ENCODE results near the gene SAMD5. TPM values are rescaled to one million over a fixed set of nuclear protein-coding genes. Genes with fewer than 3 reads are reported as not detected.

Gene SAMD5
- total RNA-seq, 1 donor from 2014 or later: 12.0 TPM

DNA sequence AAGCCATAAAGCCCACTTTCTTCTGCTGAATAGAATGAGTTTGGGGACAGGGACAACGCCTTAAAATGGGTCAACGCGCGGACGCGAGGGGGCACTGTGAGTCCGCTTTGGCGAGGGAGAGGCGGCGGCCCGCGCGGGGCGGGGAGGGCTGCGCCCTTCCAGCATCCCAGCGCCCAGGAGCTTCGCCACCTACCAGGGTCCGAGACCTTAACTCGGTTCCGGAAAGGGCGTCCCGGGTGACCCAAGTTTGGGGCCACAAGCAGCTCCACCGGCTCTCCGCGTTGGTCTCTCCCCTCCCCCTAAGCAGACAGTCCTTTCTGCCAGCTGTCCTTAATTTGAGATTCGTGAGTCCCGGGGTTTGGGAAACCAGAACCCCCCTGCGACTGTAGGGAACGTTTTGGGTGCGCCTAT lies 1.8 kb upstream of the SAMD5 start:
- Mint-ChIP-seq H3K4me3 (peak overlapping the region; percentile 80), H3K27ac (no peak overlapping the region)
- DNase-seq (ENCODE audit: low spot score in 2 of 2, unreplicated experiment in 2 of 2): peak; percentile 58 to 84

DNA sequence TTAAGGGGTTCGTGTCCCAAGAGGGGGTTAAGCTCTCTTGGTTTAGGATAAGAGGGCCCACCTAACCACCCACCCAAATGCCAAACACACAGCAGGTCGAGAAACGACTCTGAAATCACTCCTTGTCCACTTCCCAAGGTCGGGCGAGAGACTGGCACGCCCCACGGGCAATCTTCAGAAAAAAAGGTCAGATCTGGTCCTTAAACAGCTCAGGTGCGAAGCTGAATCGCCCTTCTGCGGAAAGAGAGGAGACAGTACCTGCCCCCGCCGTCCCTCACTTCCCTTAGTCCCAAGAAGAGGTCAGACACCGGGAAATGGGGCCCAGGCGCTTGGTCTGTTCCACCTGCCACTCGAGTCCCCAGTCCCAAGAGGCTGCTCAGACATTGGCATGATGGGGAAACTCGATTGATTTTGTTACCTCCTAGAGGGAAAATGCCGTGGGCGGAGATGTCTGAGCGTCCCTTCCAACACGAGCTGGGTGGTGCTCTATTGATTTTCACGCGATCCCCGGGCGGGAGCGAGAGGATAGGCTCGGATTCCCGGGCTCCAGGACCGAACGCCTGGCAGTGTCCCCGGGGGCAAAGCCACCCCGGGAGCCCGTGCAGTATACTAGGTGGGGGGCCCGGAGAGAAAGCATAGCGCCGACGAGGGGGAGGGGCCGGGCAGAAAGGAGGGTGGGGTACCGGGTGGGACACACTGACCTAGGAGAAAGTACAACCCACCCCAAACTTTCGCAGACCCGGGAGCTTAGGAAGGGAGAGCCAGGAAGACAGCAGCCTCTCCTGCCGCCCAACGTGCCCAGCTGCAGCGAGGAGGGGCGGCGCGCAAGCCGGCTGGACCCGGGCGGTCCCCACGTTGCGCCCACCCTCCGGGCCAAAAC lies 1.1 kb upstream of the SAMD5 start:
- TF ChIP-seq, protein P1, sequence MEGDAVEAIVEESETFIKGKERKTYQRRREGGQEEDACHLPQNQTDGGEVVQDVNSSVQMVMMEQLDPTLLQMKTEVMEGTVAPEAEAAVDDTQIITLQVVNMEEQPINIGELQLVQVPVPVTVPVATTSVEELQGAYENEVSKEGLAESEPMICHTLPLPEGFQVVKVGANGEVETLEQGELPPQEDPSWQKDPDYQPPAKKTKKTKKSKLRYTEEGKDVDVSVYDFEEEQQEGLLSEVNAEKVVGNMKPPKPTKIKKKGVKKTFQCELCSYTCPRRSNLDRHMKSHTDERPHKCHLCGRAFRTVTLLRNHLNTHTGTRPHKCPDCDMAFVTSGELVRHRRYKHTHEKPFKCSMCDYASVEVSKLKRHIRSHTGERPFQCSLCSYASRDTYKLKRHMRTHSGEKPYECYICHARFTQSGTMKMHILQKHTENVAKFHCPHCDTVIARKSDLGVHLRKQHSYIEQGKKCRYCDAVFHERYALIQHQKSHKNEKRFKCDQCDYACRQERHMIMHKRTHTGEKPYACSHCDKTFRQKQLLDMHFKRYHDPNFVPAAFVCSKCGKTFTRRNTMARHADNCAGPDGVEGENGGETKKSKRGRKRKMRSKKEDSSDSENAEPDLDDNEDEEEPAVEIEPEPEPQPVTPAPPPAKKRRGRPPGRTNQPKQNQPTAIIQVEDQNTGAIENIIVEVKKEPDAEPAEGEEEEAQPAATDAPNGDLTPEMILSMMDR (IDR thresholded peaks at IDR 0.05; ENCODE audit: unreplicated experiment): no peak
- Mint-ChIP-seq H3K27ac (no peak overlapping the region), H3K27me3 (ENCODE audit: low read depth) (peaks cover 17% of the 10 kb centered on the region), H3K9me3 (no peaks in the 10 kb centered on the region), H3K4me3 (peak overlapping the region; percentile 80), H3K4me1 (peaks cover 23% of the 10 kb centered on the region), H3K36me3 (no peaks in the 10 kb centered on the region)
- peak in 1 of 2 experiments; percentile 50 for DNase-seq (ENCODE audit: low spot score in 2 of 2, unreplicated experiment in 2 of 2)

More for the DNA sequence above, 1.8 kb upstream of the SAMD5 start:
- Mint-ChIP-seq H3K9me3 (no peaks in the 10 kb centered on the region), H3K27me3 (ENCODE audit: low read depth) (peaks cover 21% of the 10 kb centered on the region), H3K4me1 (peaks cover 23% of the 10 kb centered on the region), H3K36me3 (no peaks in the 10 kb centered on the region)
- TF ChIP-seq, protein P1 (IDR thresholded peaks at IDR 0.05; ENCODE audit: unreplicated experiment): peak; percentile 85

DNA sequence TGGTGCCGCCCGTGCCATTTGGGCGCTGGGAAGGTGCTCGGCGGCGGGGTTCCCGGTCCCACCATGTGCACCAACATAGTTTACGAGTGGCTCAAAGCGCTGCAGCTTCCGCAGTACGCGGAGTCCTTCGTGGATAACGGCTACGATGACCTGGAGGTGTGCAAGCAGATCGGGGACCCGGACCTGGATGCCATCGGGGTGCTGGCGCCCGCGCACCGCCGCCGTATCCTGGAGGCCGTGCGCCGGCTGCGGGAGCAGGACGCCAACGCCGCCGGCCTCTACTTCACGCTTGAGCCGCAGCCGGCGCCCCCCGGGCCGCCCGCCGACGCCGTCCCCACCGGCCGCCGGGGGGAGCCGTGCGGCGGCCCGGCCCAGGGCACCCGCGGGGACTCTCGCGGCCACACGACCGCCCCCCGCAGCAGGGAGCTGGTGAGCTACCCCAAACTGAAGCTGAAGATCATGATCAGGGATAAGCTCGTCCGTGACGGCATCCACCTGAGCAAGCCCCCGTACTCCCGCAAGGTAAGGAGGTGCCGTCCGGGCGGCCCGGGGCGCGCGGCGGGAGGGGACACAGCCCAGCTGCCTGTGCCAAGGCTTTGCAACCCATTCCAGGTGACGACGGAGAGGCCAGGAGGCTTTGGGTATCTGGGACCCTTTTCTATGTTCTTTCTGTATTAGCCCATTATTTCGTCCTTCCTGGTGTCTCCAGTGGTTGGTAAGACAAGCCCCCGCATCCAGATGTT lies 547 bp downstream of the SAMD5 start:
- H3K27ac Mint-ChIP-seq: peak overlapping the region; percentile 87
- peak overlapping the region; percentile 91 for H3K4me3 Mint-ChIP-seq
- peaks cover 23% of the 10 kb centered on the region for H3K4me1 Mint-ChIP-seq
- H3K27me3 Mint-ChIP-seq (ENCODE audit: low read depth): peaks cover 15% of the 10 kb centered on the region
- TF ChIP-seq, protein P1 (IDR thresholded peaks at IDR 0.05; ENCODE audit: unreplicated experiment): peak; percentile 12
- peak in 1 of 2 experiments; percentile 57 for DNase-seq (ENCODE audit: low spot score in 2 of 2, unreplicated experiment in 2 of 2)
- no peaks in the 10 kb centered on the region for H3K9me3 Mint-ChIP-seq
- H3K36me3 Mint-ChIP-seq: no peaks in the 10 kb centered on the region

DNA sequence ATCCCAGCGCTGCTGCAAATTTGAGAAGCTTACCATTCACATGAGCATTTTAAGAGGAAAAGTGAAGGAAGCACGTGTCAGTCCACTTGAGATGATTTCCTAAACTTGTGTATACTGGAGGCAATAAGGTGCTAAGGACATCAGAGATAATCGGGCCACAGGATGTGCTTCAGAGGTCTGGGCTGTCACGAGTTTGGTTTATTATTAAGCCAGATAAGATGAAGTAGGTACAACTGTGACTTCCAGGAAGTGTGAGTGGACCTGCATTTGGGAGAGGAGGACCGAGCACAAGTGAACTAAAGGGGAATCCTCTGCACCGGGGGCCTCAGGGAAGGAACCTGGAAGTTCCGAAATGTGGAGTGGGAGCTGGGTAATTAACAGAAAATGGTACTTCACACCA lies 1.4 kb downstream of the SAMD5 start:
- H3K27me3 Mint-ChIP-seq (ENCODE audit: low read depth): peaks cover 15% of the 10 kb centered on the region
- TF ChIP-seq, protein P1 (IDR thresholded peaks at IDR 0.05; ENCODE audit: unreplicated experiment): no peak
- H3K27ac Mint-ChIP-seq: no peak overlapping the region
- H3K4me3 Mint-ChIP-seq: peak overlapping the region; percentile 78
- DNase-seq (ENCODE audit: low spot score in 2 of 2, unreplicated experiment in 2 of 2): no peak
- H3K36me3 Mint-ChIP-seq: no peaks in the 10 kb centered on the region
- H3K4me1 Mint-ChIP-seq: peaks cover 26% of the 10 kb centered on the region
- H3K9me3 Mint-ChIP-seq: no peaks in the 10 kb centered on the region

DNA sequence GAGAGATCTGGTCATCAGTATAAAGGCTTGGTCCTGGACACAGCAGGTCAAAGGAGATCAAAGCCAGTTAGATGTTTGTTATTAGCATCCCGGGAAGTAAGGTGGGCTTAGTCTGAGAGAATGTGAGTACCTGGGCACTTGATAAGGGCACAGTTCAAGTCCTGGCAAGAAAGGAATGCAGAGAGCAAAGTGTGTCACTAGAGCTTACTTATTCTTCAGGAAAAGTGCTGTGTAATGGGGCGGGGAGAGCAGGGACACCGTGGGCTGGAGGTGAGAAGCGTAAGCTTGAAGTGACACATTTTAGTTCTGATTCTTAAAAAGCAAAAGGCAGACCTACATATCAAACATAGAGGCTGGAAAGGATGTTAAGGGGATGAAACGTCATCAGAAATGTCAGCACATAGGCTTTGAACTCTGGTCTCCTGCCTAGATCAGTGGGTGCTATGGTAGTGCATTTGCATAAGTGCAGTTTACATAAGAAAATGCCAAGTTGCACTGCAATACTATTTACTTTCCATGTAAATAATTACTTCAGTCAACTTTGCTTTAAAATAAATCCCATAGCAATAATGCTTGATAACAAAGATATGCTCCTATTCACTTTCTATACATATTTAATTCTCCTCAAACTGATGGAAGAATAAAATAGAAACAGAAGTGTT lies 2.6 kb downstream of the SAMD5 start:
- TF ChIP-seq, protein P1 (IDR thresholded peaks at IDR 0.05; ENCODE audit: unreplicated experiment): no peak
- H3K27ac Mint-ChIP-seq: no peak overlapping the region
- peaks cover 28% of the 10 kb centered on the region for H3K4me1 Mint-ChIP-seq
- DNase-seq (ENCODE audit: low spot score in 2 of 2, unreplicated experiment in 2 of 2): no peak
- peaks cover 15% of the 10 kb centered on the region for H3K27me3 Mint-ChIP-seq (ENCODE audit: low read depth)
- H3K36me3 Mint-ChIP-seq: peaks cover 4% of the 10 kb centered on the region
- no peaks in the 10 kb centered on the region for H3K9me3 Mint-ChIP-seq
- H3K4me3 Mint-ChIP-seq: peak overlapping the region; percentile 78
